NT2/D1 (cell line): ENCODE results near the gene SLC7A6.

Experiments
- SUZ12 ChIP-seq: IDR thresholded peaks from 2 replicates; pipeline ENCODE4 v1.6.1; 2011; ENCODE audit not compliant: insufficient read length, insufficient read depth; ENCODE audit errors: extremely low read depth
- YY1 ChIP-seq: IDR thresholded peaks from 2 replicates; pipeline ENCODE4 v1.6.1; 2011; ENCODE audit not compliant: insufficient read length, insufficient read depth
- ZNF274 ChIP-seq: IDR thresholded peaks from 2 replicates; pipeline ENCODE4 v1.6.1; 2011; ENCODE audit warnings: mild to moderate bottlenecking, low read depth, low read length

GRCh38 chr16:68338326-68339119 is 74.2 kb downstream of the SLC7A6 start:
- TF ChIP-seq SUZ12 = no peak
- no peak for TF ChIP-seq ZNF274
- no peak for TF ChIP-seq YY1
